GM23338 (cell line): Measurements from ENCODE around the gene KRTCAP2. TPM values are rescaled to one million over a fixed set of nuclear protein-coding genes. Genes with fewer than 3 reads are reported as not detected.

ENCODE experiments used
- ATAC-seq: fragments of 200-7000 bp; cut with Tn5 transposase; 3 replicates; pipeline ENCODE4 v1.9.1; 2020
- DNase-seq: peaks from one replicate; pipeline ENCODE4 v3.0.0-alpha.2; 2015; ENCODE audit warnings: low spot score
- H2AFZ ChIP-seq: fragments of 200-600 bp; sonication (generic); 2 replicates; pipeline ENCODE4 v1.8.0; 2016; ENCODE audit warnings: antibody characterized with exemption, mild to moderate bottlenecking, moderate library complexity
- H3F3A ChIP-seq: fragments of 200-600 bp; sonication (generic); replicated peaks from 2 replicates; pipeline ENCODE4 v1.8.0; 2017; ENCODE audit warnings: antibody characterized with exemption, mixed run types, low read depth
- H3K27ac ChIP-seq: fragments of 200-600 bp; sonication (generic); 2 replicates; pipeline ENCODE4 v1.6.1; 2016; ENCODE audit warnings: low read depth
- H3K27me3 ChIP-seq: fragments of 200-600 bp; sonication (generic); 2 replicates; pipeline ENCODE4 v1.8.0; 2016; ENCODE audit warnings: mild to moderate bottlenecking, mixed run types, moderate library complexity; ENCODE audit not compliant: insufficient read depth
- H3K36me3 ChIP-seq: fragments of 200-600 bp; sonication (generic); 2 replicates; pipeline ENCODE4 v1.8.0; 2016; ENCODE audit warnings: mild to moderate bottlenecking; ENCODE audit not compliant: insufficient read depth
- H3K4me1 ChIP-seq: fragments of 200-600 bp; sonication (generic); 2 replicates; pipeline ENCODE4 v1.8.0; 2016; ENCODE audit warnings: mild to moderate bottlenecking, moderate library complexity; ENCODE audit not compliant: insufficient read depth
- H3K4me2 ChIP-seq: fragments of 200-600 bp; sonication (generic); 2 replicates; pipeline ENCODE4 v1.7.1; 2017; ENCODE audit warnings: mixed run types
- H3K4me3 ChIP-seq: fragments of 200-600 bp; sonication (generic); 2 replicates; pipeline ENCODE4 v1.6.1; 2016; ENCODE audit warnings: mixed run types
- H3K79me2 ChIP-seq: fragments of 200-600 bp; sonication (generic); replicated peaks from 2 replicates; pipeline ENCODE4 v1.8.0; 2017; ENCODE audit warnings: mild to moderate bottlenecking; ENCODE audit not compliant: insufficient read depth
- H3K9me2 ChIP-seq: fragments of 200-600 bp; sonication (generic); 2 replicates; pipeline ENCODE4 v1.8.0; 2017; ENCODE audit not compliant: insufficient read depth
- H4K20me1 ChIP-seq: fragments of 200-600 bp; sonication (generic); replicated peaks from 2 replicates; pipeline ENCODE4 v1.8.0; 2017; ENCODE audit warnings: mild to moderate bottlenecking; ENCODE audit not compliant: insufficient read depth
- H3K27ac Mint-ChIP-seq: 2 replicates; pipeline ENCODE4 v1.8.0; 2020; ENCODE audit warnings: inconsistent platforms, mild to moderate bottlenecking, moderate library complexity, mixed read lengths
- H3K27me3 Mint-ChIP-seq: 3 replicates; pipeline ENCODE4 v1.8.0; 2022; ENCODE audit warnings: low read depth, mild to moderate bottlenecking, moderate library complexity, mixed read lengths, inconsistent platforms; ENCODE audit not compliant: insufficient read depth, poor library complexity
- H3K36me3 Mint-ChIP-seq: 3 replicates; pipeline ENCODE4 v1.8.0; 2021; ENCODE audit warnings: low read depth, mild to moderate bottlenecking, inconsistent platforms, moderate library complexity, mixed read lengths
- H3K4me1 Mint-ChIP-seq: 3 replicates; pipeline ENCODE4 v1.8.0; 2020; ENCODE audit warnings: mild to moderate bottlenecking, inconsistent platforms, mixed read lengths
- H3K4me3 Mint-ChIP-seq: 3 replicates; pipeline ENCODE4 v1.8.0; 2021; ENCODE audit warnings: moderate library complexity, mild to moderate bottlenecking, inconsistent platforms, mixed read lengths
- H3K9me3 Mint-ChIP-seq: 3 replicates; pipeline ENCODE4 v1.8.0; 2020; ENCODE audit warnings: moderate library complexity, mild to moderate bottlenecking, inconsistent platforms, mixed read lengths
- CREB1 ChIP-seq: fragments of 250-450 bp; sonication (Bioruptor Pico); IDR thresholded peaks from 2 replicates; pipeline ENCODE4 v1.5.0; 2020; ENCODE audit warnings: low read depth, mild to moderate bottlenecking, moderate library complexity
- EZH2 ChIP-seq: fragments of 200-600 bp; sonication (generic); IDR thresholded peaks from one replicate; pipeline ENCODE4 v1.8.0; 2017; ENCODE audit warnings: antibody characterized with exemption, mild to moderate bottlenecking, low read depth; ENCODE audit not compliant: unreplicated experiment
- EZH2phosphoT487 ChIP-seq: fragments of 200-600 bp; sonication (generic); IDR thresholded peaks from one replicate; pipeline ENCODE4 v1.8.1; 2018; ENCODE audit warnings: antibody characterized with exemption; ENCODE audit not compliant: unreplicated experiment
- JUNB ChIP-seq: IDR thresholded peaks from one replicate; pipeline ENCODE4 v1.6.1; 2016; ENCODE audit warnings: antibody characterized with exemption; ENCODE audit not compliant: unreplicated experiment
- NANOG ChIP-seq: IDR thresholded peaks from 2 replicates; pipeline ENCODE4 v1.6.1; 2016; ENCODE audit warnings: antibody characterized with exemption, borderline replicate concordance
- POLR2AphosphoS5 ChIP-seq: IDR thresholded peaks from 2 replicates; pipeline ENCODE4 v1.6.1; 2016; ENCODE audit warnings: antibody characterized with exemption, low read depth
- STAT1 ChIP-seq: IDR thresholded peaks from one replicate; pipeline ENCODE4 v1.6.1; 2016; ENCODE audit warnings: antibody characterized with exemption; ENCODE audit not compliant: unreplicated experiment
- ZNF114 ChIP-seq: fragments of 250-450 bp; sonication (Bioruptor Pico); IDR thresholded peaks from 2 replicates; pipeline ENCODE4 v1.5.0; 2020; ENCODE audit warnings: mild to moderate bottlenecking, moderate library complexity
- ZNF331 ChIP-seq: fragments of 250-450 bp; sonication (Bioruptor Pico); IDR thresholded peaks from 2 replicates; pipeline ENCODE4 v1.5.0; 2020; ENCODE audit warnings: low read depth, mild to moderate bottlenecking, moderate library complexity
- polyA plus RNA-seq: library from polyadenylated mRNA; unstranded; fragments of >200 nt; fragmentation: Nextera tagmentation; extraction: Ambion mirVana; gene quantifications from 2 replicates; pipeline ENCODE4 v1.2.1, GENCODE V29; 2016
- total RNA-seq: library from RNA; depleted of rRNA; stranded (reverse); fragments of >200 nt; shearing (Covaris generic); gene quantifications from 2 replicates; pipeline ENCODE4 v1.2.3, GENCODE V29; 2014
- TF ChIP-seq, protein P1 (sequence below), 2 experiments: fragments of 200-600 bp in 1 of 2; sonication (generic) in 1 of 2; conservative IDR thresholded peaks; 2 replicates each; pipeline versions ENCODE4 v1.5.1 to v1.6.1; 2016 to 2017; ENCODE audit warnings: antibody characterized with exemption in 2 of 2, low read depth in 2 of 2, mild to moderate bottlenecking in 2 of 2, moderate library complexity in 1 of 2
- TF ChIP-seq, protein P2 (sequence below): fragments of 250-450 bp; sonication (Bioruptor Pico); IDR thresholded peaks from 2 replicates; pipeline ENCODE4 v1.5.0; 2020; ENCODE audit warnings: mild to moderate bottlenecking, moderate library complexity
- TF ChIP-seq, protein P3 (sequence below): IDR thresholded peaks from one replicate; pipeline ENCODE4 v1.6.1; 2018; ENCODE audit warnings: antibody characterized with exemption; ENCODE audit not compliant: unreplicated experiment
- TF ChIP-seq, protein P4 (sequence below): IDR thresholded peaks from 2 replicates; pipeline ENCODE4 v1.6.1; 2016; ENCODE audit warnings: antibody characterized with exemption

Gene KRTCAP2
- total and polyA plus RNA-seq, 2 experiments from 2014 or later: 106 to 579 TPM

DNA sequence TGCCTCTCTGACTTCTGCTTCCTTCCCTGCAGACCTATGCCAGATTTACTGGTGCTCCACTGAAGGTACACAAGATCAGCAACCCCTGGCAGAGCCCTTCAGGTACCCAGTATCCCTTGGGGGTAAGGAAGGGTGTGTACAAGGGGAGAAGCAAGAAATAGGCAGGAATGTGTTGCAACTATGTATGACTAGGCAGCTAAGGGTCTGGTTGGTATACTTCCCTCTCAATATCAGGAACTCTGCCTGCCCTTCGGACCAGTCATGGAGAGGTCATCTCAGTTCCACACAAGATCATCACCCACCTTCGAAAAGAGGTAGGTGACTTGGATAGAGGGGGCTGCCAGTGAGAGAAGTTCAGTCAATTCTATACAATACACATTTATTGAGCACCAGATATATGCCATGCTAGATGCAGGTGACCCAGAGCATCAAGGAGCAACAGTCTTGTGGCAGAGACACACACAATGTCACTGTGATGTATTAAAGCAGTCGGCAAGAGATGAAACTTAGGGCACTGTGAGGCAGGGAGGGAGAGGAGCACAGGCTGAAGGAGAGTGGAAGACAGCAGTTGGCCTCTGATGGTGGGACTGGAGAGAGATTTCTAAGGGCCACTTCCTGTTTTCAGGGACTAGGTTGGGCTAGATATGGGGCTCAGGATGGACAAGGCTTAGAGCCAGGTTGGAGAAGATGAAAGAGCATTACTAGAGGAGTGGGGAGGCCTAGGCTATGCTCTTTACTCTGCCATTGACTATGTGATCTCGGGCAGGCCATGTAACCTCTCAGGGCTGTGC, 37.4 kb upstream of the KRTCAP2 start:
- H3K4me3 Mint-ChIP-seq: peak overlapping the region; percentile 88
- no peak overlapping the region for H3K4me2 ChIP-seq
- 0 out of 2 replicates have a peak, but pooled peaks cover 7% of the 10 kb centered on the region for H3K79me2 ChIP-seq
- H3K9me2 ChIP-seq: no peaks in the 10 kb centered on the region
- no peak overlapping the region for H3K27ac ChIP-seq
- H3K27ac Mint-ChIP-seq: no peak overlapping the region
- peaks cover 21% of the 10 kb centered on the region for H3K4me1 ChIP-seq
- H3K36me3 Mint-ChIP-seq: peaks cover 10% of the 10 kb centered on the region; the same call in 2 of the 3 replicates
- TF ChIP-seq EZH2 (no peak), JUNB (no peak), CREB1 (CRISPR knock-in tag) (no peak), ZNF114 (CRISPR knock-in tag) (no peak), POLR2AphosphoS5 (no peak), ZNF331 (CRISPR knock-in tag) (no peak), NANOG (no peak), STAT1 (no peak), EZH2phosphoT487 (no peak)
- TF ChIP-seq, protein P1, sequence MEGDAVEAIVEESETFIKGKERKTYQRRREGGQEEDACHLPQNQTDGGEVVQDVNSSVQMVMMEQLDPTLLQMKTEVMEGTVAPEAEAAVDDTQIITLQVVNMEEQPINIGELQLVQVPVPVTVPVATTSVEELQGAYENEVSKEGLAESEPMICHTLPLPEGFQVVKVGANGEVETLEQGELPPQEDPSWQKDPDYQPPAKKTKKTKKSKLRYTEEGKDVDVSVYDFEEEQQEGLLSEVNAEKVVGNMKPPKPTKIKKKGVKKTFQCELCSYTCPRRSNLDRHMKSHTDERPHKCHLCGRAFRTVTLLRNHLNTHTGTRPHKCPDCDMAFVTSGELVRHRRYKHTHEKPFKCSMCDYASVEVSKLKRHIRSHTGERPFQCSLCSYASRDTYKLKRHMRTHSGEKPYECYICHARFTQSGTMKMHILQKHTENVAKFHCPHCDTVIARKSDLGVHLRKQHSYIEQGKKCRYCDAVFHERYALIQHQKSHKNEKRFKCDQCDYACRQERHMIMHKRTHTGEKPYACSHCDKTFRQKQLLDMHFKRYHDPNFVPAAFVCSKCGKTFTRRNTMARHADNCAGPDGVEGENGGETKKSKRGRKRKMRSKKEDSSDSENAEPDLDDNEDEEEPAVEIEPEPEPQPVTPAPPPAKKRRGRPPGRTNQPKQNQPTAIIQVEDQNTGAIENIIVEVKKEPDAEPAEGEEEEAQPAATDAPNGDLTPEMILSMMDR (conservative IDR thresholded peaks at IDR 0.05; ENCODE audit: low read depth in 2 of 2): no peak
- TF ChIP-seq, protein P2, sequence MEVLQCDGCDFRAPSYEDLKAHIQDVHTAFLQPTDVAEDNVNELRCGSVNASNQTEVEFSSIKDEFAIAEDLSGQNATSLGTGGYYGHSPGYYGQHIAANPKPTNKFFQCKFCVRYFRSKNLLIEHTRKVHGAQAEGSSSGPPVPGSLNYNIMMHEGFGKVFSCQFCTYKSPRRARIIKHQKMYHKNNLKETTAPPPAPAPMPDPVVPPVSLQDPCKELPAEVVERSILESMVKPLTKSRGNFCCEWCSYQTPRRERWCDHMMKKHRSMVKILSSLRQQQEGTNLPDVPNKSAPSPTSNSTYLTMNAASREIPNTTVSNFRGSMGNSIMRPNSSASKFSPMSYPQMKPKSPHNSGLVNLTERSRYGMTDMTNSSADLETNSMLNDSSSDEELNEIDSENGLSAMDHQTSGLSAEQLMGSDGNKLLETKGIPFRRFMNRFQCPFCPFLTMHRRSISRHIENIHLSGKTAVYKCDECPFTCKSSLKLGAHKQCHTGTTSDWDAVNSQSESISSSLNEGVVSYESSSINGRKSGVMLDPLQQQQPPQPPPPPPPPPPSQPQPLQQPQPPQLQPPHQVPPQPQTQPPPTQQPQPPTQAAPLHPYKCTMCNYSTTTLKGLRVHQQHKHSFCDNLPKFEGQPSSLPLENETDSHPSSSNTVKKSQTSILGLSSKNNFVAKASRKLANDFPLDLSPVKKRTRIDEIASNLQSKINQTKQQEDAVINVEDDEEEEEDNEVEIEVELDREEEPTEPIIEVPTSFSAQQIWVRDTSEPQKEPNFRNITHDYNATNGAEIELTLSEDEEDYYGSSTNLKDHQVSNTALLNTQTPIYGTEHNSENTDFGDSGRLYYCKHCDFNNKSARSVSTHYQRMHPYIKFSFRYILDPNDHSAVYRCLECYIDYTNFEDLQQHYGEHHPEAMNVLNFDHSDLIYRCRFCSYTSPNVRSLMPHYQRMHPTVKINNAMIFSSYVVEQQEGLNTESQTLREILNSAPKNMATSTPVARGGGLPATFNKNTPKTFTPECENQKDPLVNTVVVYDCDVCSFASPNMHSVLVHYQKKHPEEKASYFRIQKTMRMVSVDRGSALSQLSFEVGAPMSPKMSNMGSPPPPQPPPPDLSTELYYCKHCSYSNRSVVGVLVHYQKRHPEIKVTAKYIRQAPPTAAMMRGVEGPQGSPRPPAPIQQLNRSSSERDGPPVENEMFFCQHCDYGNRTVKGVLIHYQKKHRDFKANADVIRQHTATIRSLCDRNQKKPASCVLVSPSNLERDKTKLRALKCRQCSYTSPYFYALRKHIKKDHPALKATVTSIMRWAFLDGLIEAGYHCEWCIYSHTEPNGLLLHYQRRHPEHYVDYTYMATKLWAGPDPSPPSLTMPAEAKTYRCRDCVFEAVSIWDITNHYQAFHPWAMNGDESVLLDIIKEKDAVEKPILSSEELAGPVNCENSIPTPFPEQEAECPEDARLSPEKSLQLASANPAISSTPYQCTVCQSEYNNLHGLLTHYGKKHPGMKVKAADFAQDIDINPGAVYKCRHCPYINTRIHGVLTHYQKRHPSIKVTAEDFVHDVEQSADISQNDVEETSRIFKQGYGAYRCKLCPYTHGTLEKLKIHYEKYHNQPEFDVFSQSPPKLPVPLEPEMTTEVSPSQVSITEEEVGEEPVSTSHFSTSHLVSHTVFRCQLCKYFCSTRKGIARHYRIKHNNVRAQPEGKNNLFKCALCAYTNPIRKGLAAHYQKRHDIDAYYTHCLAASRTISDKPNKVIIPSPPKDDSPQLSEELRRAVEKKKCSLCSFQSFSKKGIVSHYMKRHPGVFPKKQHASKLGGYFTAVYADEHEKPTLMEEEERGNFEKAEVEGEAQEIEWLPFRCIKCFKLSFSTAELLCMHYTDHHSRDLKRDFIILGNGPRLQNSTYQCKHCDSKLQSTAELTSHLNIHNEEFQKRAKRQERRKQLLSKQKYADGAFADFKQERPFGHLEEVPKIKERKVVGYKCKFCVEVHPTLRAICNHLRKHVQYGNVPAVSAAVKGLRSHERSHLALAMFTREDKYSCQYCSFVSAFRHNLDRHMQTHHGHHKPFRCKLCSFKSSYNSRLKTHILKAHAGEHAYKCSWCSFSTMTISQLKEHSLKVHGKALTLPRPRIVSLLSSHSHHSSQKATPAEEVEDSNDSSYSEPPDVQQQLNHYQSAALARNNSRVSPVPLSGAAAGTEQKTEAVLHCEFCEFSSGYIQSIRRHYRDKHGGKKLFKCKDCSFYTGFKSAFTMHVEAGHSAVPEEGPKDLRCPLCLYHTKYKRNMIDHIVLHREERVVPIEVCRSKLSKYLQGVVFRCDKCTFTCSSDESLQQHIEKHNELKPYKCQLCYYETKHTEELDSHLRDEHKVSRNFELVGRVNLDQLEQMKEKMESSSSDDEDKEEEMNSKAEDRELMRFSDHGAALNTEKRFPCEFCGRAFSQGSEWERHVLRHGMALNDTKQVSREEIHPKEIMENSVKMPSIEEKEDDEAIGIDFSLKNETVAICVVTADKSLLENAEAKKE (CRISPR knock-in tag): no peak
- TF ChIP-seq, protein P3, sequence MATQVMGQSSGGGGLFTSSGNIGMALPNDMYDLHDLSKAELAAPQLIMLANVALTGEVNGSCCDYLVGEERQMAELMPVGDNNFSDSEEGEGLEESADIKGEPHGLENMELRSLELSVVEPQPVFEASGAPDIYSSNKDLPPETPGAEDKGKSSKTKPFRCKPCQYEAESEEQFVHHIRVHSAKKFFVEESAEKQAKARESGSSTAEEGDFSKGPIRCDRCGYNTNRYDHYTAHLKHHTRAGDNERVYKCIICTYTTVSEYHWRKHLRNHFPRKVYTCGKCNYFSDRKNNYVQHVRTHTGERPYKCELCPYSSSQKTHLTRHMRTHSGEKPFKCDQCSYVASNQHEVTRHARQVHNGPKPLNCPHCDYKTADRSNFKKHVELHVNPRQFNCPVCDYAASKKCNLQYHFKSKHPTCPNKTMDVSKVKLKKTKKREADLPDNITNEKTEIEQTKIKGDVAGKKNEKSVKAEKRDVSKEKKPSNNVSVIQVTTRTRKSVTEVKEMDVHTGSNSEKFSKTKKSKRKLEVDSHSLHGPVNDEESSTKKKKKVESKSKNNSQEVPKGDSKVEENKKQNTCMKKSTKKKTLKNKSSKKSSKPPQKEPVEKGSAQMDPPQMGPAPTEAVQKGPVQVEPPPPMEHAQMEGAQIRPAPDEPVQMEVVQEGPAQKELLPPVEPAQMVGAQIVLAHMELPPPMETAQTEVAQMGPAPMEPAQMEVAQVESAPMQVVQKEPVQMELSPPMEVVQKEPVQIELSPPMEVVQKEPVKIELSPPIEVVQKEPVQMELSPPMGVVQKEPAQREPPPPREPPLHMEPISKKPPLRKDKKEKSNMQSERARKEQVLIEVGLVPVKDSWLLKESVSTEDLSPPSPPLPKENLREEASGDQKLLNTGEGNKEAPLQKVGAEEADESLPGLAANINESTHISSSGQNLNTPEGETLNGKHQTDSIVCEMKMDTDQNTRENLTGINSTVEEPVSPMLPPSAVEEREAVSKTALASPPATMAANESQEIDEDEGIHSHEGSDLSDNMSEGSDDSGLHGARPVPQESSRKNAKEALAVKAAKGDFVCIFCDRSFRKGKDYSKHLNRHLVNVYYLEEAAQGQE: no peak
- TF ChIP-seq, protein P4, sequence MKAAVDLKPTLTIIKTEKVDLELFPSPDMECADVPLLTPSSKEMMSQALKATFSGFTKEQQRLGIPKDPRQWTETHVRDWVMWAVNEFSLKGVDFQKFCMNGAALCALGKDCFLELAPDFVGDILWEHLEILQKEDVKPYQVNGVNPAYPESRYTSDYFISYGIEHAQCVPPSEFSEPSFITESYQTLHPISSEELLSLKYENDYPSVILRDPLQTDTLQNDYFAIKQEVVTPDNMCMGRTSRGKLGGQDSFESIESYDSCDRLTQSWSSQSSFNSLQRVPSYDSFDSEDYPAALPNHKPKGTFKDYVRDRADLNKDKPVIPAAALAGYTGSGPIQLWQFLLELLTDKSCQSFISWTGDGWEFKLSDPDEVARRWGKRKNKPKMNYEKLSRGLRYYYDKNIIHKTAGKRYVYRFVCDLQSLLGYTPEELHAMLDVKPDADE: no peak
- H3K27me3 ChIP-seq: peaks cover 6% of the 10 kb centered on the region; the same call in 1 of the 2 replicates
- DNase-seq (no peak), ATAC-seq (no peak)
- H3K36me3 ChIP-seq: no peaks in the 10 kb centered on the region
- H3K4me3 ChIP-seq: 0 out of 2 replicates have a peak overlapping the region, but pooled peaks have one; percentile 99
- peaks cover 36% of the 10 kb centered on the region for H3K27me3 Mint-ChIP-seq
- H3K4me1 Mint-ChIP-seq: peaks cover 29% of the 10 kb centered on the region
- H3F3A ChIP-seq: peaks cover 15% of the 10 kb centered on the region
- no peaks in the 10 kb centered on the region; the same call in none of the 3 replicates for H3K9me3 Mint-ChIP-seq
- no peaks in the 10 kb centered on the region; the same call in 1 of the 2 replicates for H4K20me1 ChIP-seq
- no peak overlapping the region for H2AFZ ChIP-seq
